Sigmoid colon (tissue), 7 donors: ENCODE measurements around the gene PECR. TPM values are rescaled to one million over a fixed set of nuclear protein-coding genes. Genes with fewer than 3 reads are reported as not detected.

Experiments
- DNase-seq: peaks from one replicate; pipeline ENCODE4 v3.0.0-alpha.2; 2019
- H3K27ac ChIP-seq, 4 donors: fragments of 200-600 bp; sonication (generic); one replicate each; pipeline ENCODE4 v1.5.1; 2016 to 2019; ENCODE audit warnings: mild to moderate bottlenecking in 1 of 4
- H3K27me3 ChIP-seq, 3 donors: fragments of 200-600 bp; sonication (generic); one replicate each; pipeline ENCODE4 v1.5.1; 2019; ENCODE audit warnings: mild to moderate bottlenecking in 1 of 3
- H3K36me3 ChIP-seq, 4 donors: fragments of 200-600 bp; sonication (generic); one replicate each; pipeline ENCODE4 v1.5.1; 2016 to 2019
- H3K4me1 ChIP-seq, 4 donors: fragments of 200-600 bp; sonication (generic); one replicate each; pipeline ENCODE4 v1.5.1; 2017 to 2019
- H3K4me3 ChIP-seq, 4 donors: fragments of 200-600 bp; sonication (generic); one replicate each; pipeline ENCODE4 v1.5.1; 2017 to 2019; ENCODE audit warnings: mild to moderate bottlenecking in 2 of 4, moderate library complexity in 1 of 4
- H3K9me3 ChIP-seq, 4 donors: fragments of 200-600 bp in 3 of 4; sonication (generic) in 3 of 4; one replicate each; pipeline versions ENCODE4 v1.5.1 to v1.6.1; 2013 to 2019
- EP300 ChIP-seq, 4 donors: sonication (generic); formaldehyde crosslinking; IDR thresholded peaks; one replicate each; pipeline ENCODE4 v1.6.1; 2017; ENCODE audit warnings: antibody characterized with exemption in 4 of 4
- POLR2A ChIP-seq, 2 donors: fragments of 450-650 bp; IDR thresholded peaks; one replicate each; pipeline ENCODE4 v1.6.1; 2016; ENCODE audit warnings: antibody characterized with exemption in 2 of 2, mild to moderate bottlenecking in 2 of 2, moderate library complexity in 2 of 2
- POLR2AphosphoS5 ChIP-seq, 4 donors: sonication (generic); formaldehyde crosslinking; IDR thresholded peaks; one replicate each; pipeline ENCODE4 v1.6.1; 2017; ENCODE audit warnings: antibody characterized with exemption in 4 of 4
- WGBS, 2 donors: extraction: QIAGEN DNeasy Blood & Tissue Kit; methylation state at CpG; one replicate each; pipeline ENCODE4 v1.1.7; 2013; 5-methylcytosine and 5-hydroxymethylcytosine counted together
- intact Hi-C: fragments of 100-400 bp; cut with DNase I; formaldehyde crosslinking; loops from one replicate; pipeline ENCODE4 v1.15.1; 2023
- polyA plus RNA-seq, 3 donors: library from polyadenylated mRNA; stranded (reverse); fragments of 200-250 nt; gene quantifications; one replicate each; pipeline ENCODE4 v1.2.3, GENCODE V29; 2013
- total RNA-seq, 4 donors: library from RNA; depleted of rRNA; stranded (reverse); fragments of >200 nt; gene quantifications; one replicate each; pipeline ENCODE4 v1.1.0, GENCODE V29; 2016
- TF ChIP-seq, protein P1 (sequence below), 4 experiments: fragments of 450-650 bp in 3 of 4; fragments of 200-600 bp in 1 of 4; IDR thresholded peaks; one replicate each; pipeline ENCODE4 v1.5.1; 2016 to 2019; ENCODE audit warnings: antibody characterized with exemption in 4 of 4, mild to moderate bottlenecking in 3 of 4, moderate library complexity in 2 of 4
- donor health status: healthy with polysubstance abuse.
- donor health status: Bipolar disorder and iron deficiency.
- donor health status: healthy.

The PECR gene
- total and polyA plus RNA-seq, 7 donors, result 5.0 to 25.9 (median 13.9) TPM

DNA sequence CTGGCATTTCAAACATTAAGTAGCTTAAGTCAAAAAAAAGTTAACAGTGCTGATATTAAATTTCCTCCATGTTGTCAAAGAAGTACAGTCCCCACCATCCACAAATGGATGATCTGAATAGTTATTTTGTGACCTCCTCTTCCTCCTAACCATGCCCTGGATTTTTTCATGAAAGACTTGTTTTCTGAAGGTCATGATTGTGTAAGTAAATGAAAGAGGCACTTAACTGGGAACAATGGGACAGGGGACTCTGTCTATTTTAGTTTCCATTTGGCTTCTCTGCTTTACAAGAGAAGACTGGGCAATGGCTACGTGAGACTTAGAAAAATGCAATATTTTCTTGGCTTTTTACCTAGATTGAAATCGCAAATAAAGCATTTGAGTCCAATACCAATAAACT lies 32.2 kb downstream of the PECR start:
- WGBS, 2 donors, result 91 to 93% methylated on average over 2 of the region's 2 CpGs
- Histone ChIP-seq H3K36me3 (peaks cover 0 to 19% (median 0%) of the 10 kb centered on the region in 4 donors), H3K27ac (no peak overlapping the region), H3K4me1 (no peaks in the 10 kb centered on the region), H3K27me3 (no peaks in the 10 kb centered on the region), H3K9me3 (no peaks in the 10 kb centered on the region), H3K4me3 (no peak overlapping the region)
- DNase-seq, result no peak
- TF ChIP-seq POLR2AphosphoS5 (IDR thresholded peaks at IDR 0.05) (no peak), POLR2A (IDR thresholded peaks at IDR 0.05) (no peak), EP300 (IDR thresholded peaks at IDR 0.05) (no peak)
- TF ChIP-seq, protein P1, sequence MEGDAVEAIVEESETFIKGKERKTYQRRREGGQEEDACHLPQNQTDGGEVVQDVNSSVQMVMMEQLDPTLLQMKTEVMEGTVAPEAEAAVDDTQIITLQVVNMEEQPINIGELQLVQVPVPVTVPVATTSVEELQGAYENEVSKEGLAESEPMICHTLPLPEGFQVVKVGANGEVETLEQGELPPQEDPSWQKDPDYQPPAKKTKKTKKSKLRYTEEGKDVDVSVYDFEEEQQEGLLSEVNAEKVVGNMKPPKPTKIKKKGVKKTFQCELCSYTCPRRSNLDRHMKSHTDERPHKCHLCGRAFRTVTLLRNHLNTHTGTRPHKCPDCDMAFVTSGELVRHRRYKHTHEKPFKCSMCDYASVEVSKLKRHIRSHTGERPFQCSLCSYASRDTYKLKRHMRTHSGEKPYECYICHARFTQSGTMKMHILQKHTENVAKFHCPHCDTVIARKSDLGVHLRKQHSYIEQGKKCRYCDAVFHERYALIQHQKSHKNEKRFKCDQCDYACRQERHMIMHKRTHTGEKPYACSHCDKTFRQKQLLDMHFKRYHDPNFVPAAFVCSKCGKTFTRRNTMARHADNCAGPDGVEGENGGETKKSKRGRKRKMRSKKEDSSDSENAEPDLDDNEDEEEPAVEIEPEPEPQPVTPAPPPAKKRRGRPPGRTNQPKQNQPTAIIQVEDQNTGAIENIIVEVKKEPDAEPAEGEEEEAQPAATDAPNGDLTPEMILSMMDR (IDR thresholded peaks at IDR 0.05), result no peak
- intact Hi-C loops, result no loop called here

- Histone ChIP-seq H3K9me3 (no peaks in the 10 kb centered on the region), H3K36me3 (peaks cover 0 to 31% (median 0%) of the 10 kb centered on the region in 4 donors), H3K27ac (no peak overlapping the region), H3K27me3 (no peaks in the 10 kb centered on the region), H3K4me1 (no peaks in the 10 kb centered on the region), H3K4me3 (no peak overlapping the region)
- DNase-seq, result no peak
- no peak for TF ChIP-seq EP300 (IDR thresholded peaks at IDR 0.05)
- TF ChIP-seq, protein P1 (IDR thresholded peaks at IDR 0.05), result no peak
- TF ChIP-seq POLR2A (IDR thresholded peaks at IDR 0.05), result no peak
- no peak for TF ChIP-seq POLR2AphosphoS5 (IDR thresholded peaks at IDR 0.05)
- intact Hi-C loops, result no loop called here
- 86 to 91% methylated on average over 2 of the region's 2 CpGs for WGBS, 2 donors
These were observed 34.2 kb downstream of the PECR start for GRCh38 chr2:216047397-216047796.

GRCh38 chr2:216044883-216045486 lies 36.6 kb downstream of the PECR start:
- Histone ChIP-seq H3K36me3 (peaks cover 0 to 40% (median 0%) of the 10 kb centered on the region in 4 donors), H3K4me3 (no peak overlapping the region), H3K4me1 (no peaks in the 10 kb centered on the region), H3K9me3 (no peaks in the 10 kb centered on the region), H3K27me3 (no peaks in the 10 kb centered on the region), H3K27ac (no peak overlapping the region)
- intact Hi-C loops, result no loop called here
- no peak for DNase-seq
- TF ChIP-seq POLR2AphosphoS5 (IDR thresholded peaks at IDR 0.05), result no peak
- TF ChIP-seq EP300 (IDR thresholded peaks at IDR 0.05), result no peak
- TF ChIP-seq POLR2A (IDR thresholded peaks at IDR 0.05), result no peak
- TF ChIP-seq, protein P1 (IDR thresholded peaks at IDR 0.05), result no peak
- 72 to 74% methylated on average over 5 of the region's 5 CpGs for WGBS, 2 donors

- Histone ChIP-seq H3K36me3 (peaks cover 0 to 40% (median 0%) of the 10 kb centered on the region in 4 donors), H3K27me3 (no peaks in the 10 kb centered on the region), H3K4me3 (no peak overlapping the region), H3K27ac (no peak overlapping the region), H3K9me3 (no peaks in the 10 kb centered on the region), H3K4me1 (no peaks in the 10 kb centered on the region)
- 95 to 97% methylated on average over 5 of the region's 5 CpGs for WGBS, 2 donors
- intact Hi-C loops, result no loop called here
- no peak for DNase-seq
- no peak for TF ChIP-seq EP300 (IDR thresholded peaks at IDR 0.05)
- TF ChIP-seq, protein P1 (IDR thresholded peaks at IDR 0.05), result no peak
- no peak for TF ChIP-seq POLR2A (IDR thresholded peaks at IDR 0.05)
- TF ChIP-seq POLR2AphosphoS5 (IDR thresholded peaks at IDR 0.05), result no peak
These were observed 37.7 kb downstream of the PECR start for GRCh38 chr2:216043949-216044348.

GRCh38 chr2:216041438-216041837 lies 40.2 kb downstream of the PECR start:
- Histone ChIP-seq H3K27me3 (no peaks in the 10 kb centered on the region), H3K36me3 (peaks cover 0 to 36% (median 0%) of the 10 kb centered on the region in 4 donors), H3K9me3 (no peaks in the 10 kb centered on the region), H3K27ac (no peak overlapping the region), H3K4me3 (no peak overlapping the region), H3K4me1 (no peaks in the 10 kb centered on the region)
- intact Hi-C loops, result no loop called here
- TF ChIP-seq POLR2AphosphoS5 (IDR thresholded peaks at IDR 0.05) (no peak), POLR2A (IDR thresholded peaks at IDR 0.05) (no peak), EP300 (IDR thresholded peaks at IDR 0.05) (no peak)
- TF ChIP-seq, protein P1 (IDR thresholded peaks at IDR 0.05), result no peak
- DNase-seq, result no peak
- 92 to 98% methylated on average over 2 of the region's 2 CpGs for WGBS, 2 donors
